ENCODE measurements around the gene TMEM208.

Gene TMEM208

DNA sequence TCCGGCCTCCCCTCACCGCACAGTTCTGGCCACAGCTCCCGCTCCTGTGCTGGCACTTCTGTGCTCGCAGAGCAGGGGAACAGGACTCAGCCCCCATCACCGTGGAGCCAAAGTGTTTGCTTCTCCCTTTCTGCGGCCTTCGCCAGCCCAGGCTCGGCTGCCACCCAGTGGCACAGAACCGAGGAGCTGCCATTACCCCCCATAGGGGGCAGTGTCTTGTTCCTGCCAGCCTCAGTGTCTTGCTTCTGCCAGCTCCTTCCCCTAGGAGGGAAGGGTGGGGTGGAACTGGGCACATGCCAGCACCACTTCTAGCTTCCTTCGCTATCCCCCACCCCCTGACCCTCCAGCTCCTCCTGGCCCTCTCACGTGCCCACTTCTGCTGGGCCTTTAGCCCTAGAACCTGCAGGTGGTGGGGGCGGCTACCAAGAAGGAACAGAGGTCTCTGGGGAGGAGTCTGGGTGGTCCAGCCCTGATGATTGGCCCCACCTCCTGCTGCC, 28.6 kb upstream of the TMEM208 start:
- no peak for DNase-seq
- TF ChIP-seq GATA1 (IDR thresholded peaks at IDR 0.05; ENCODE audit: low read depth, low read length): no peak
- TF ChIP-seq POLR2A (IDR thresholded peaks at IDR 0.05; ENCODE audit: low read length): peak; percentile 37

- no peak for DNase-seq
- TF ChIP-seq POLR2A (IDR thresholded peaks at IDR 0.05; ENCODE audit: low read length): no peak
- TF ChIP-seq GATA1 (IDR thresholded peaks at IDR 0.05; ENCODE audit: low read depth, low read length): no peak
Measured at GRCh38 chr16:67199011-67199807, 27.7 kb upstream of the TMEM208 start, which contains the start of gene ELMO3. TSS of gene ELMO3 (plus strand) at chr16:67199131. CDS start at chr16:67199327, 196 bp downstream.

GRCh38 chr16:67199808-67200198, 27.1 kb upstream of the TMEM208 start:
- TF ChIP-seq GATA1 (IDR thresholded peaks at IDR 0.05; ENCODE audit: low read depth, low read length) (no peak), POLR2A (IDR thresholded peaks at IDR 0.05; ENCODE audit: low read length) (no peak)
- no peak for DNase-seq

DNA sequence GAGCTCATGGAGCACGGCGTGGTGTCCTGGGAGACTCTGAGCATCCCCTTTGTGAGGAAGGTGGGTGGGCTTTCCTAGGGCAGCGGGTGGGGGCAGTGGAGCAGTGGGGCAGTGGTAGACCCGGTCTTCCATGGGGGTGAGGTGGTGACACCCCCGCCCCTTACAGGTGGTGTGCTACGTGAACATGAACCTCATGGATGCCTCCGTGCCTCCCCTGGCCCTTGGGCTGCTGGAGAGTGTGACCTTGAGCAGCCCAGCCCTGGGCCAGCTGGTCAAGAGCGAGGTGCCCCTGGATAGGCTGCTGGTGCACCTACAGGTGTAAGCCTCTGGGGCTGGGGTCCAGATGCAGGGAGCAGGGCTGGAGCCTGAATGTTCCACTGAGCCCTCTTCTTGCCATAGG, 26.4 kb upstream of the TMEM208 start:
- DNase-seq: no peak
- TF ChIP-seq POLR2A (IDR thresholded peaks at IDR 0.05; ENCODE audit: low read length) (no peak), GATA1 (IDR thresholded peaks at IDR 0.05; ENCODE audit: low read depth, low read length) (no peak)

DNA sequence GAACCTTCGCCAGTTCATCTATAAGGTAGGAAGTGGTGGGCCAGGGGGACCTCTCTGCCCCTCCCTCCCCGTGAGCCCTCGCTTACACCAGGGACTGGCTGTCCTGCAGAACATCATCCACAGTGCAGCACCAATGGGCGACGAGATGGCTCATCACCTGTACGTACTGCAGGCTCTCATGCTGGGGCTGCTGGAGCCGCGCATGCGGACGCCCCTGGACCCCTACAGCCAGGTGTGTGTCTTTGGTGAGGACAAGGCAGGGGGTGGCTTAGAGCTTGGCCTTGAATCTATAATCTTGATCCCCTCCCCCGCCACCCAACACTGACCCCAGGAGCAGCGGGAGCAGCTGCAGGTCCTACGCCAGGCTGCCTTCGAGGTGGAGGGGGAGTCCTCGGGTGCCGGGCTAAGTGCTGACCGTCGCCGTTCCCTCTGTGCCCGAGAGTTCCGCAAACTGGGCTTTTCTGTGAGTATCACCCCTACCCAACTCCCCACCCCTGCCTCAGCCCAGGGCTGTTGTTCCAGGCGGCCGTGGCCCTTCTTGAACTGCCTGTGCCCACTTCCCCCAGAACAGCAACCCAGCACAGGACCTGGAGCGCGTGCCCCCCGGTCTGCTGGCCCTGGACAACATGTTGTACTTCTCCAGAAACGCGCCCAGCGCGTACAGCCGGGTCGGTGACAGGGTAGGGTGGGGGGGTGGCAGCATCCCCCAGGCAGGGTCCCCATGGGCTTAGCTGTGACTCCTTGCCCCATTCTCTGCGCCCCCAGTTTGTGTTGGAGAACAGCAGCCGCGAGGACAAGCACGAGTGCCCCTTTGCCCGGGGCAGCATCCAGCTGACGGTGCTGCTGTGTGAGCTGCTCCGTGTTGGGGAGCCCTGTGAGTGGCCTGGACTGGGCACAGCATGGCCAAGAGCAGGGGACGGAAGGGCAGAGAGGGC, 25.3 kb upstream of the TMEM208 start:
- TF ChIP-seq POLR2A (IDR thresholded peaks at IDR 0.05; ENCODE audit: low read length) (no peak), GATA1 (IDR thresholded peaks at IDR 0.05; ENCODE audit: low read depth, low read length) (no peak)
- no peak for DNase-seq

DNA sequence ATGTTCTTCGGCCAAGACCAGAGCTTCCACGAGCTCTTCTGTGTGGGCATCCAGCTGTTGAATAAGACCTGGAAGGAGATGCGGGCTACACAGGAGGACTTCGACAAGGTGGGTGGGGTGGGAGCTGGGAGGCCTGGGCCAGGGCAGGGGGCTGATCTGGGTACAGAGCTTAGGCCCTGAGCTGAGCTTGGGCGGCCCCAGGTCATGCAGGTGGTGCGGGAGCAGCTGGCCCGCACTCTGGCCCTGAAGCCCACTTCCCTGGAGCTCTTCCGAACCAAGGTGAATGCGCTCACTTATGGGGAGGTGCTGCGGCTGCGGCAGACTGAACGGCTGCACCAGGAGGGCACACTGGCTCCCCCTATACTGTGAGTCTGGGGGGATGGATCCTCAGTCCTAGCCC, 24.5 kb upstream of the TMEM208 start:
- DNase-seq: no peak
- TF ChIP-seq GATA1 (IDR thresholded peaks at IDR 0.05; ENCODE audit: low read depth, low read length) (no peak), POLR2A (IDR thresholded peaks at IDR 0.05; ENCODE audit: low read length) (no peak)

DNA sequence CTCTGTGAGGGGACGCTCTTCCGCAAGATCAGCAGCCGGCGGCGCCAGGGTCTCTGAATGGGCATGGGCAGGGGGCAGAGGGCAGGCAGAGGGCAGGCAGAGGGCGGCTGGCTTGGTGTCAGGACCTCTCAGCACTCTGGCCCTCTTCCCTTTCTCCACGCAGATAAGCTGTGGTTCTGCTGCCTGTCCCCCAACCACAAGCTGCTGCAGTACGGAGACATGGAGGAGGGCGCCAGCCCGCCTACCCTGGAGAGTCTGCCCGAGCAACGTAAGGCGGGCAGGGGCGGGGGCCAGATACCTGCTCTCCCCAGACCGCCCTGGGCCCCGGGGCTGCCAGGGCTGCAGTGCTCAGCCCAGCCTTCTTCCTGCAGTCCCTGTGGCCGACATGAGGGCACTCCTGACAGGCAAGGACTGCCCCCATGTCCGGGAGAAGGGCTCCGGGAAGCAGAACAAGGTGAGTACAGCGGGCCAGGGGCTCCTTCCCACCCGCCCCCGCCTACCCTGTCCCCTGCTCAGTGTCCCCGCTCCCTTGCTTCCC, 23.9 kb upstream of the TMEM208 start:
- no peak for DNase-seq
- TF ChIP-seq GATA1 (IDR thresholded peaks at IDR 0.05; ENCODE audit: low read depth, low read length): no peak
- no peak for TF ChIP-seq POLR2A (IDR thresholded peaks at IDR 0.05; ENCODE audit: low read length)

DNA sequence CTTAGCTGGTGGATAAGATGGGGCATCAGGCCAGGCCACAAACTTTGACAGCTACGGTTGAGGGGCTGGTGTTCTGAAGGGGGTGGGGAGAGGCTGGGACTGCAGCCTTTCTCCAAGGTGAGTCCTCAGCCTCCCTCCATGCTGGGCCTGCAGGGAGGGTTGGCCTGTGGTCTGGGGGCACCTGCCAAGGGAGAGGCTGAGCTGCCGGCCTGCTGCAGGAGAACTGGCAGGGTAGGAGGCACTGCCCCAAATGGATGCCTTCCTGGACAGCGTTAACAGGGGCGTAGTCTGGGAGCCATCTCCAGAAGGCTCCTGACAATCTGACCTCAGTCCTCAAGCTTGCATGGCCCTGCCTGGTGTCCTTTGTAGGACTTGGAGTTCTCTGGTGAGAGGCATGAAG, 22.9 kb upstream of the TMEM208 start:
- TF ChIP-seq GATA1 (IDR thresholded peaks at IDR 0.05; ENCODE audit: low read depth, low read length) (no peak), POLR2A (IDR thresholded peaks at IDR 0.05; ENCODE audit: low read length) (no peak)
- no peak for DNase-seq

DNA sequence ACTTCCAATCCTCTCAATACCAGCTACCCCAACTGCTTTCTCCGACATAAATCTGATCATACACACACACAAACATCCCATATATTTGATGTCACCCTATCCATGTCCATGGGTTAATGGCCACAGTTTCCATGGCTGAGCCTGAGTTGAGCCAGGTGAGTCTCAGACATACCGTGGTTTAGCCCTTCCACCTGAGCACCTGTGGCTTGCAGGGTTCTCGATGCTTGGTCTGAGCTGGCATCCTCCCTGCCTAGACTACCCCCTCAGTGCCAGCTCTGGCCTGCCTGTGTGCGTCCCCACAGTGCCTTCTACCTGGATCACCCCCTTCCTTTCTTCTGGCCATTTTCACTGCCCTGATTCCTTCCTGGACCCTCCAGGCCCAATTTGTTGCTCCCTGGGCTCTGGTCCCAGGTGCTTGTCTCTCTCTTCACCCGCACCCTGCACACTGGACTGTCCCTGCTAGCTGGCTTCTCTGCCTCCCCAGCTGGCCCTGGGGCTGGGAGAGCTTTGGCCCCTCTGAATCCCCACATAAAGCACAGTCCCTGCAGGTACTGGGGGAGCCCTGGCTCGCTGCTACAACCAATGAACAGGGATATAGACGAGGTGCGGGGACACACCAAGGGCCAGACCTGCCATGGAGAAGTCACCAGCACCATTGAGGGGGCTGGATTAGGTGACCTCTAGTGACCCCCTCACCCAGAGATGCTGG, 20.6 kb upstream of the TMEM208 start:
- TF ChIP-seq GATA1 (IDR thresholded peaks at IDR 0.05; ENCODE audit: low read depth, low read length) (no peak), POLR2A (IDR thresholded peaks at IDR 0.05; ENCODE audit: low read length) (peak; percentile 21)
- no peak for DNase-seq

DNA sequence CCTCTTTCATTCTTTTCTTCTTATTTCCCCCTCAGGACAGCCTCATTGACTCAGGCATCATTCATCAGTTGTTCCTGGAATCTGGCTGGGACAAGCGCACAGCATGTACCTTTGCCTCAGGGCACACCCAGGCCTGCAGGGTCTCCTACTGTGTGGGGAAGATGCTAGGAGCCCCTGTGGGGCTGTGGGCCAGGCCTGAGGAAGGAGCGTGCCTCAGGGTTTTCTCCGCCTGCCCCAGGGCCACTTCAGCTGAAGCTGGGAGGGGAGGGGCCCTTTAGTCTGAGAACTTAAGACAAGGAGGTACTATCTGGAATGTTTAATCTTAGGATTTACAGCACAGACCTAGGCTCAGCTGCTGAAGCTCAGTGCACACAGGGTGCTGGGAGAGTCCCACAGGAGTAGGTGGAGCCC, 20.1 kb upstream of the TMEM208 start:
- TF ChIP-seq POLR2A (IDR thresholded peaks at IDR 0.05; ENCODE audit: low read length) (no peak), GATA1 (IDR thresholded peaks at IDR 0.05; ENCODE audit: low read depth, low read length) (no peak)
- DNase-seq: no peak

- peak; percentile 57 to 71 for DNase-seq
- TF ChIP-seq GATA1 (IDR thresholded peaks at IDR 0.05; ENCODE audit: low read depth, low read length) (no peak), POLR2A (IDR thresholded peaks at IDR 0.05; ENCODE audit: low read length) (peak; percentile 42)
Measured at GRCh38 chr16:67207249-67208091, 19.5 kb upstream of the TMEM208 start.

DNA sequence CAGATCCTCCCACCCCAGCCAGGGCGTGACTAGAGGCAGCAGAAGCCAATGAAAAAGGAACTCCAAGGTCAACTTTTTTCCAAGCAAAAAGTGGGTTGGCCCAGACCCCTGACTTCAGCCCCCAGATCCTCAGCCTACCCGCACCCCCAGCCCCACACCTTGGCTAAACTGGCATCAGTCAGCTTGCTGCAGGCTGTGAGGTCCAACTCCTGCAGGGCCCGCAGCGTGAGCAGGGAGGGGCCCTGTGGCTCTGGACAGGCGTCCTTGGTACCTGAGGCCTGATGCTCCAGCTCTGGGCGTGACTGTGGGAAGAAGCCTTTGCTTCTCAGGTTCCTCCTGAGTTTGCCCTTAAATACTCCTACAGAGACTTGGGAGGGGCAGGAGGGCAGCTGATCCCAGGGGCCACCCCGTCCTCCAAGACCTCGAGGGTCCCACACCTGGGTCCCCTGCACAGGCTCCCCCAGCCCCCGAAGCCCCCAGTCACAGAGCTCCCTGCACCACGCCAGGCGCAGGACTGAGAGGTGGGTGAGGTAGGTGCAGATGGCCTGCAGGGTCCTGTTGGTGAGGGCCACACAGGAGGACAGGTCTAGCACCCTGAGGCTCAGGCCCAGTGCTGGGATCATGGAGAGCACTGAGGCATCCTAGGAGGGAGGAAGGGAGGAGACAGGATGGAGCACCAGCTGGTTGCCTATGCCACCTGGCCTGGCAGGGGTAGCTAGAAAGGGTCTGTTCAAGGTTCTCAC, 18.6 kb upstream of the TMEM208 start:
- TF ChIP-seq GATA1 (IDR thresholded peaks at IDR 0.05; ENCODE audit: low read depth, low read length) (no peak), POLR2A (IDR thresholded peaks at IDR 0.05; ENCODE audit: low read length) (no peak)
- no peak for DNase-seq
